ENCODE measurements around the gene CCNF. TPM values are rescaled to one million over a fixed set of nuclear protein-coding genes. Genes with fewer than 3 reads are reported as not detected.

Gene CCNF
- total and polyA plus RNA-seq, 10 of the 15 experiments (the other 5 are each of a cell fraction or from before 2014, with no cell fraction given) = 4.0 to 63.2 (median 27.5) TPM

- TF ChIP-seq CHD1 (IDR thresholded peaks at IDR 0.05; ENCODE audit: low read depth, low read length) (no peak), GATAD2B (conservative IDR thresholded peaks at IDR 0.05; ENCODE audit: low read depth) (peak; percentile 85), KDM1A (IDR thresholded peaks at IDR 0.05; ENCODE audit: borderline replicate concordance) (no peak), ZNF592 (IDR thresholded peaks at IDR 0.05) (no peak; the same call in 1 of the 2 replicates), MEF2B (IDR thresholded peaks at IDR 0.05; ENCODE audit: partially characterized antibody, poor library complexity, severe bottlenecking) (no peak), REST (IDR thresholded peaks at IDR 0.05; ENCODE audit: low read depth, low read length) (no peak), CEBPZ (IDR thresholded peaks at IDR 0.05; ENCODE audit: low read depth, low read length) (no peak), JUND (IDR thresholded peaks at IDR 0.05; ENCODE audit: low read depth, low read length) (no peak), HSF1 (IDR thresholded peaks at IDR 0.05; ENCODE audit: low read depth, low read length) (no peak), SMARCA5 (IDR thresholded peaks at IDR 0.05) (peak; percentile 81), ZSCAN29 (IDR thresholded peaks at IDR 0.05) (0 out of 2 replicates have a peak, but pooled peaks have one; percentile 51), ASH2L (IDR thresholded peaks at IDR 0.05; ENCODE audit: borderline replicate concordance, low read depth) (no peak), MYB (IDR thresholded peaks at IDR 0.05; ENCODE audit: borderline replicate concordance, low read depth, low read length) (no peak), SIX5 (IDR thresholded peaks at IDR 0.05; ENCODE audit: low read depth, low read length, severe bottlenecking) (no peak), TCF7 (IDR thresholded peaks at IDR 0.05; ENCODE audit: borderline replicate concordance) (no peak), NFYA (IDR thresholded peaks at IDR 0.05; ENCODE audit: borderline replicate concordance, low read depth, low read length) (no peak), RBBP5 (conservative IDR thresholded peaks at IDR 0.05) (no peak), TARDBP (IDR thresholded peaks at IDR 0.05; ENCODE audit: borderline replicate concordance) (no peak)
These were observed 38.4 kb downstream of the CCNF start (continued) for GRCh38 chr16:2467528-2468232.
